HG03025 (cell line): ENCODE measurements around the gene TM7SF2.
"Not testable (repeated sequence)": the region's sequence is repeated elsewhere in the genome, so short reads cannot be mapped to it uniquely, and the experiment has no call there.

ENCODE experiments used
- ATAC-seq: cut with Tn5 transposase; IDR thresholded peaks from one replicate; pipeline ENCODE4 v1.9.1; 2021; ENCODE audit warnings: mild to moderate bottlenecking, moderate library complexity; ENCODE audit not compliant: unreplicated experiment, low FRiP score

The TM7SF2 gene

GRCh38 chr11:65113361-65113756 is 1.7 kb downstream of the TM7SF2 start:
- no peak for ATAC-seq

GRCh38 chr11:65113839-65114238 is 2.2 kb downstream of the TM7SF2 start:
- no peak for ATAC-seq

- no peak for ATAC-seq
Observed at GRCh38 chr11:65114538-65115171, 3.0 kb downstream of the TM7SF2 start.

- no peak for ATAC-seq
Observed at GRCh38 chr11:65115361-65116082, 3.9 kb downstream of the TM7SF2 start.

- peak; percentile 1 for ATAC-seq
Observed at GRCh38 chr11:65116370-65117205, 4.9 kb downstream of the TM7SF2 start.

GRCh38 chr11:65117206-65118096 is 5.8 kb downstream of the TM7SF2 start, which contains the start of gene ZNHIT2:
Gene ZNHIT2, minus strand, starts transcription at chr11:65117701. Its CDS starts 48 bp downstream, at chr11:65117653.
- peak; percentile 47 for ATAC-seq

- no peak for ATAC-seq
Observed at GRCh38 chr11:65118097-65118837, 6.6 kb downstream of the TM7SF2 start.

GRCh38 chr11:65118891-65119669 is 7.4 kb downstream of the TM7SF2 start:
- not testable (repeated sequence) for ATAC-seq

- no peak for ATAC-seq
Observed at GRCh38 chr11:65119670-65119995, 8.0 kb downstream of the TM7SF2 start.

GRCh38 chr11:65120831-65121230 is 9.2 kb downstream of the TM7SF2 start:
- no peak for ATAC-seq

GRCh38 chr11:65121447-65121864 is 9.8 kb downstream of the TM7SF2 start:
- no peak for ATAC-seq

GRCh38 chr11:65121865-65122696 is 10.4 kb downstream of the TM7SF2 start, which contains the start of the genes FAU and MRPL49:
Gene FAU, minus strand, starts transcription at chr11:65122134. Its CDS starts 321 bp downstream, at chr11:65121813.
Gene MRPL49, plus strand, starts transcription at chr11:65122321. Its CDS starts 26 bp downstream, at chr11:65122347.
- peak; percentile 64 for ATAC-seq

GRCh38 chr11:65124480-65125196 is 13.0 kb downstream of the TM7SF2 start:
- ATAC-seq: no peak

- ATAC-seq: no peak
Observed at GRCh38 chr11:65125197-65126056, 13.8 kb downstream of the TM7SF2 start.

GRCh38 chr11:65126624-65127274 is 15.1 kb downstream of the TM7SF2 start:
- ATAC-seq: no peak
